GM21360 (cell line): Measurements from ENCODE around the gene MSH2.
"Not testable (repeated sequence)": the region's sequence is repeated elsewhere in the genome, so short reads cannot be mapped to it uniquely, and the experiment has no call there.

Experiments used
- ATAC-seq: cut with Tn5 transposase; IDR thresholded peaks from one replicate; pipeline ENCODE4 v1.9.1; 2021; ENCODE audit warnings: mild to moderate bottlenecking, moderate library complexity; ENCODE audit not compliant: unreplicated experiment

The MSH2 gene

GRCh38 chr2:47406649-47407330 is 3.8 kb downstream of the MSH2 start:
- ATAC-seq: not testable (repeated sequence)

- not testable (repeated sequence) for ATAC-seq
Measured at GRCh38 chr2:47407976-47408375, 5.0 kb downstream of the MSH2 start.

GRCh38 chr2:47414682-47415458 is 11.9 kb downstream of the MSH2 start:
- no peak for ATAC-seq

GRCh38 chr2:47420214-47420613 is 17.3 kb downstream of the MSH2 start:
- no peak for ATAC-seq

- not testable (repeated sequence) for ATAC-seq
Measured at GRCh38 chr2:47420683-47421082, 17.7 kb downstream of the MSH2 start.

- ATAC-seq: no peak
Measured at GRCh38 chr2:47422016-47422415, 19.1 kb downstream of the MSH2 start.

GRCh38 chr2:47422560-47422959 is 19.6 kb downstream of the MSH2 start:
- ATAC-seq: no peak

- no peak for ATAC-seq
Measured at GRCh38 chr2:47426786-47427185, 23.8 kb downstream of the MSH2 start.

GRCh38 chr2:47429795-47430194 is 26.8 kb downstream of the MSH2 start:
- no peak for ATAC-seq

GRCh38 chr2:47433006-47433405 is 30.1 kb downstream of the MSH2 start:
- not testable (repeated sequence) for ATAC-seq

GRCh38 chr2:47433445-47433844 is 30.5 kb downstream of the MSH2 start:
- ATAC-seq: not testable (repeated sequence)

GRCh38 chr2:47437287-47437686 is 34.3 kb downstream of the MSH2 start:
- no peak for ATAC-seq

- ATAC-seq: no peak
Measured at GRCh38 chr2:47438106-47438505, 35.1 kb downstream of the MSH2 start.

- no peak for ATAC-seq
Measured at GRCh38 chr2:47438783-47439182, 35.8 kb downstream of the MSH2 start.

- no peak for ATAC-seq
Measured at GRCh38 chr2:47451790-47452189, 48.8 kb downstream of the MSH2 start.

- no peak for ATAC-seq
Measured at GRCh38 chr2:47452761-47453160, 49.8 kb downstream of the MSH2 start.

- ATAC-seq: not testable (repeated sequence)
Measured at GRCh38 chr2:47454818-47455217, 51.9 kb downstream of the MSH2 start.

GRCh38 chr2:47455411-47455810 is 52.5 kb downstream of the MSH2 start:
- no peak for ATAC-seq

- ATAC-seq: no peak
Measured at GRCh38 chr2:47456851-47457250, 53.9 kb downstream of the MSH2 start.

- no peak for ATAC-seq
Measured at GRCh38 chr2:47457268-47457667, 54.3 kb downstream of the MSH2 start.

- ATAC-seq: no peak
Measured at GRCh38 chr2:47459021-47459420, 56.1 kb downstream of the MSH2 start.

- ATAC-seq: no peak
Measured at GRCh38 chr2:47460766-47461165, 57.8 kb downstream of the MSH2 start.
